Uterus (tissue), 4 donors: Measurements from ENCODE around the gene GJA4. TPM values are rescaled to one million over a fixed set of nuclear protein-coding genes. Genes with fewer than 3 reads are reported as not detected.
"Not testable (repeated sequence)": the region's sequence is repeated elsewhere in the genome, so short reads cannot be mapped to it uniquely, and the experiment has no call there.

ENCODE experiments used
- DNase-seq, 2 donors: peaks; one replicate each; pipeline ENCODE4 v3.0.0-alpha.2; 2019 to 2020
- H3K27ac ChIP-seq, 2 donors: fragments of 200-600 bp; sonication (generic); 1 replicate in 1 of 2; 2 replicates in 1 of 2; pipeline ENCODE4 v1.5.1; 2016 to 2018
- H3K27me3 ChIP-seq, 2 donors: fragments of 200-600 bp; sonication (generic); one replicate each; pipeline ENCODE4 v1.5.1; 2018 to 2019; ENCODE audit warnings: control low read depth in 1 of 2
- H3K36me3 ChIP-seq, 2 donors: fragments of 200-600 bp; sonication (generic); one replicate each; pipeline ENCODE4 v1.5.1; 2019; ENCODE audit warnings: control low read depth in 1 of 2
- H3K4me1 ChIP-seq, 2 donors: fragments of 200-600 bp; sonication (generic); one replicate each; pipeline ENCODE4 v1.5.1; 2018 to 2019; ENCODE audit warnings: control low read depth in 1 of 2
- H3K4me3 ChIP-seq, 2 donors: fragments of 200-600 bp; sonication (generic); 1 replicate in 1 of 2; 2 replicates in 1 of 2; pipeline ENCODE4 v1.5.1; 2018 to 2019; ENCODE audit warnings: mild to moderate bottlenecking in 1 of 2
- H3K9me3 ChIP-seq, 2 donors: fragments of 200-600 bp; sonication (generic); one replicate each; pipeline ENCODE4 v1.5.1; 2019; ENCODE audit warnings: control low read depth in 1 of 2
- POLR2A ChIP-seq, 2 donors: fragments of 450-650 bp; IDR thresholded peaks; one replicate each; pipeline ENCODE4 v1.6.1; 2016; ENCODE audit warnings: antibody characterized with exemption in 2 of 2, mild to moderate bottlenecking in 1 of 2, moderate library complexity in 1 of 2
- intact Hi-C: fragments of 100-400 bp; cut with DNase I; formaldehyde crosslinking; loops from one replicate; pipeline ENCODE4 v1.15.1; 2023; ENCODE audit warnings: low total_unique reads
- total RNA-seq, 4 donors: library from RNA; depleted of rRNA in 3 of 4; stranded (reverse); fragments of >200 nt in 3 of 4; gene quantifications; one replicate each; pipeline versions ENCODE4 v1.1.0 to v1.2.4, GENCODE V29; 2014 to 2023
- TF ChIP-seq, protein P1 (sequence below), 4 experiments: fragments of 200-600 bp in 2 of 4; fragments of 450-650 bp in 2 of 4; sonication (generic) in 2 of 4; IDR thresholded peaks; one replicate each; pipeline ENCODE4 v1.5.1; 2016 to 2019; ENCODE audit warnings: antibody characterized with exemption in 4 of 4, mild to moderate bottlenecking in 2 of 4, moderate library complexity in 1 of 4
- donor health status: DM: yes; HTN: yes; CAD: no.

The GJA4 gene
- total RNA-seq, 4 donors from 2014 or later = 2.9 to 32.8 (median 23.9) TPM

DNA sequence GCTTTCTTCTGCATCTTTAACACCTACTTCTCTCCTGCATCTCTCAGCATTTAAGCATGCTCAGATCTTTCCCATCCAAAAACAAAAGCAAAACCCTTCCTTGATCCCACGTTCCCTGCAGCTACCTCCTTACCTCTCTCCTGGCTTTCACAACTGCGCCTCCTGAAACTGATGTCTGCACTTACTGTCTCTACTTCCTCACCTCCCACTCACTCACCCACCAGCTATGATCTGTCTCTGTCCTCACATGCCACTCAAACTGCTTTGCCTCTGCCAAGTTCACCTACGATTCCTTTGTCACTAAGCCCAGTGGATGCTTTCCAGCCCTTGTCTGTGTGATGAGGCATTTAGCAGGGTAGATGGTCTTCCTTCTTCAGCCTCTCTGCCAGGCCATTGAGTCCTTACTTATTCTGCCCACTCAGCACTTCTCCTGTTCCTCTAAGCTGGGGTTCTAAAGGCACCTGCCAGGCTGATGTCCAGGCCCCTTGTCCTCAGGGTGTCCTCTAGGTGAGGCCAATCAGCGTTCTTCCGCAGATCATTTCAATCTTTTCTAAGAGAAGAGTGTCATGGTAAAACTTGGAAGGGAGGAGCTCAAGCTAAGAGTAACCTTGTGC, 21.8 kb upstream of the GJA4 start:
- no peaks in the 10 kb centered on the region for H3K4me1 ChIP-seq
- intact Hi-C loops = no loop called here
- DNase-seq = no peak
- TF ChIP-seq, protein P1, sequence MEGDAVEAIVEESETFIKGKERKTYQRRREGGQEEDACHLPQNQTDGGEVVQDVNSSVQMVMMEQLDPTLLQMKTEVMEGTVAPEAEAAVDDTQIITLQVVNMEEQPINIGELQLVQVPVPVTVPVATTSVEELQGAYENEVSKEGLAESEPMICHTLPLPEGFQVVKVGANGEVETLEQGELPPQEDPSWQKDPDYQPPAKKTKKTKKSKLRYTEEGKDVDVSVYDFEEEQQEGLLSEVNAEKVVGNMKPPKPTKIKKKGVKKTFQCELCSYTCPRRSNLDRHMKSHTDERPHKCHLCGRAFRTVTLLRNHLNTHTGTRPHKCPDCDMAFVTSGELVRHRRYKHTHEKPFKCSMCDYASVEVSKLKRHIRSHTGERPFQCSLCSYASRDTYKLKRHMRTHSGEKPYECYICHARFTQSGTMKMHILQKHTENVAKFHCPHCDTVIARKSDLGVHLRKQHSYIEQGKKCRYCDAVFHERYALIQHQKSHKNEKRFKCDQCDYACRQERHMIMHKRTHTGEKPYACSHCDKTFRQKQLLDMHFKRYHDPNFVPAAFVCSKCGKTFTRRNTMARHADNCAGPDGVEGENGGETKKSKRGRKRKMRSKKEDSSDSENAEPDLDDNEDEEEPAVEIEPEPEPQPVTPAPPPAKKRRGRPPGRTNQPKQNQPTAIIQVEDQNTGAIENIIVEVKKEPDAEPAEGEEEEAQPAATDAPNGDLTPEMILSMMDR (IDR thresholded peaks at IDR 0.05) = no peak
- TF ChIP-seq POLR2A (IDR thresholded peaks at IDR 0.05) = no peak
- H3K27me3 ChIP-seq = no peaks in the 10 kb centered on the region
- H3K27ac ChIP-seq = no peak overlapping the region
- no peaks in the 10 kb centered on the region for H3K9me3 ChIP-seq
- no peaks in the 10 kb centered on the region for H3K36me3 ChIP-seq
- H3K4me3 ChIP-seq = no peak overlapping the region

DNA sequence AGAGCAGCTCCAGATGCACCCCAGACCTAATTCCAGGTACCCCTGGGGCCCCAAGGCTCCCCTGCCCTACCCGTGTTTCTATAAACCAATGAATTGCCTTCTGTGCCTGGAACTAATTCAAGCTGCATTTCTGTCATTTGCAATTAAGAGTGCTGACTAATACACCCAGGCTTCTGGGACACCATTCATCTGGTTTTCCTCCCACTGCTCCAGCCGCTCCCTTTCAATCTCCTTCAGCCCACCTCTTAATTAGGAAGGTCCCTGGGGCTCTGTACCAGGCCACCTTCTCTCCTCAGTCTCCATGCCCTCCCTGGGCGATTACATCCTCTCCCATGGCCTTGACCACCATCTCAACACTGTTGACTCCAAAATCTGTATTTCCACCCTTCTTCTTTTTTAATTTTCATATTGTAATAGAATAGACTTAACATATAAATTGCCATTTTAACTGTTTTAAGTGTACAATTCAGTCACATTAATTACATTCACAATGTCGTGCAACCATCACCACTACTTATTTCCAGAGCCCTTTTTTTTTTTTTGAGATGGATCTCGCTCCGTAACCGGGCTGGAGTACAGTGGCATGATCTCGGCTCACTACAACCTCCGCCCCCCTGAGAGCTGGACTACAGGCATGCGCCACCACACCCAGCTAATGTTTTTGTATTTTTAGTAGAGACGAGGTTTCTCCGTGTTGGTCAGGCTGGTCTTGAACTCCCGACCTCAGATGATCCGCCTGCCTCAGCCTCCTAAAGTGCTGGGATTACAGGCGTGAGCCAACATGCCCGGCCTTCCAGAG, 21.0 kb upstream of the GJA4 start:
- Histone ChIP-seq H3K36me3 (no peaks in the 10 kb centered on the region), H3K27ac (no peak overlapping the region), H3K4me1 (no peaks in the 10 kb centered on the region), H3K27me3 (no peaks in the 10 kb centered on the region), H3K4me3 (no peak overlapping the region), H3K9me3 (no peaks in the 10 kb centered on the region)
- no peak for DNase-seq
- intact Hi-C loops = no loop called here
- TF ChIP-seq, protein P1 (IDR thresholded peaks at IDR 0.05) = no peak
- no peak for TF ChIP-seq POLR2A (IDR thresholded peaks at IDR 0.05)

DNA sequence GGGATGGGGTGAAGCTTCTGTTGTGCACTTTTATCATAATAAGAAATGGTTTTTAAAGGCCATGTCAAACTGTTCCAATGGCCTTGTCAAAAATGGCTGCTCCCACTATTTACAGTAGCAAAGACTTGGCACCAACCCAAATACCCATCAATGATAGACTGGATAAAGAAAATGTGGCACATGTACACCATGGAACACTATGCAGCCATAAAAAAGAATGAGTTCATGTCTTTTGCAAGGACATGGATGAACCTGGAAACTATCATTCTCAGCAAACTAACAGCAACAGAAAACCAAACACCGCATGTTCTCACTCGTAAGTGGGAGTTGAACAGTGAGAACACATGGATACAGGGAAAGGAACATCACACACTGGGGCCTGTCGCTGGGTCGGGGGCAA, 19.7 kb upstream of the GJA4 start:
- DNase-seq, H3K27me3 ChIP-seq, intact Hi-C loops, H3K4me3 ChIP-seq, H3K27ac ChIP-seq, H3K4me1 ChIP-seq, H3K9me3 ChIP-seq, H3K36me3 ChIP-seq: not testable (repeated sequence)

DNA sequence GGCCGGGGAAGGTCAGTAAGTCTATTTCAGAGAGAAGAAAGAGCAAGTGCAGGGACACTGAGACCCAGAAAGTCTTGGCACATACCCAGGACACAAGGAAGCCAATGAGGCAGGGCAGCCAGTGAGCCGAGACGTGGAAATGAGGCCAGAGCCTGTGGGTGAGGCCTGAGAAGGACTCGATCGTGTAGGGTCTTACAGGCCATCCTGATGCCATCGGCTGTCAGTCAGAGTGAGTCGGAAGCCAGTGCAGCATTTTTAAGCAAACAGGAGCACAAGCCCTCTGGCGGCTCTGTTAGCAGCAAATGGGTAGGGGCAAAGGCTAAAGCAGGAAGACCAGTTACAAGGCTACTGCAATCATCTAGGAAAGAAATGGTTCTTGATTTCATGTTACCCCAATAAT, 17.8 kb upstream of the GJA4 start:
- H3K4me1 ChIP-seq = no peaks in the 10 kb centered on the region
- intact Hi-C loops = no loop called here
- H3K27ac ChIP-seq = no peak overlapping the region
- TF ChIP-seq POLR2A (IDR thresholded peaks at IDR 0.05) = no peak
- TF ChIP-seq, protein P1 (IDR thresholded peaks at IDR 0.05) = no peak
- H3K27me3 ChIP-seq = no peaks in the 10 kb centered on the region
- H3K4me3 ChIP-seq = no peak overlapping the region
- DNase-seq = no peak
- H3K9me3 ChIP-seq = no peaks in the 10 kb centered on the region
- H3K36me3 ChIP-seq = no peaks in the 10 kb centered on the region

DNA sequence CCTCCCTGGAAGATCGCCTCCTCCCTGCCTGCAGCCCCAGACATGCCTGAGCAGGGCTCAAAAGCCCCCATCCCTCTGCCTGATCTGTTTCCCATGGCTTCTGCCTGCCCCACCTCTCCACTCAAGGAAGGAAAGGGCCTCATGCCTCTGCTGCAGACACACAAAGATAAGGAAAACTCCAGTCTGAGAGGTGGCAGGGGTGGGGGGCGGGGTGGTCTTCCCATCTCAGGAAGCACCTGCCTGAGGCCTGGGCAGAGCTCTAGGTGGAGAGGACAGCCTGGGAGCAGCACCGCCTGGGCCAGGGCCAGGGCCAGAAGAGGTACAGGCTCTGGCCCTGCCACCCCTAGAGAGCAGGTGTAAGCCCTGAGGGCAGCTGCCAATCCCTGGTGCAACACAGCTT, 15.9 kb upstream of the GJA4 start:
- H3K9me3 ChIP-seq = no peaks in the 10 kb centered on the region
- intact Hi-C loops = no loop called here
- DNase-seq = no peak
- no peaks in the 10 kb centered on the region for H3K36me3 ChIP-seq
- H3K27me3 ChIP-seq = peaks cover 8 to 17% of the 10 kb centered on the region in 2 donors
- H3K27ac ChIP-seq = no peak overlapping the region
- no peak overlapping the region for H3K4me3 ChIP-seq
- peaks cover 0 to 9% of the 10 kb centered on the region in 2 donors for H3K4me1 ChIP-seq
- no peak for TF ChIP-seq POLR2A (IDR thresholded peaks at IDR 0.05)
- TF ChIP-seq, protein P1 (IDR thresholded peaks at IDR 0.05) = no peak
